GM19395 (cell line): ENCODE results near the gene GNPTAB.

ENCODE experiments used
- ATAC-seq: cut with Tn5 transposase; IDR thresholded peaks from one replicate; pipeline ENCODE4 v1.9.1; 2021; ENCODE audit warnings: mild to moderate bottlenecking, moderate library complexity; ENCODE audit not compliant: unreplicated experiment

Gene GNPTAB

GRCh38 chr12:101809208-101809607 is 21.6 kb downstream of the GNPTAB start:
- ATAC-seq = no peak

- ATAC-seq = no peak
These were observed 24.5 kb downstream of the GNPTAB start for GRCh38 chr12:101806265-101806664.

DNA sequence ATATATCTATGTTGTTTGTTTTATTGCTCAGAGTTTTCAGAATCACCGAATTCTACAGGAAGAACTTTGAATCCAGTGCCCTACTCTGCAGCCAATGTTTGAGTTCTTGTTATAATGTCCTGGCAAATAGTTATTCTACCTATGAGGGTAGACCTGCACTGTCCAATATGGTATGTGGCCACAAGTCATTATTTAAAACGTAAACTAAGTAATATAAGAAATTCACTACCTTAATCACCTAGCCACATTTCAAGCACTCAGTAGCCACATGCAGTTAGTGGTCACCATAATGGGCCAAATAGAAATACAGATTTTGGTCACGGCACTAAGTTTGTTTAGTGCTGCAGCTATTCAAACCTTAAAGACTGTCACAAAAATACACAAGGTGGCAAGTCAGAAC is 26.4 kb downstream of the GNPTAB start:
- ATAC-seq = no peak

DNA sequence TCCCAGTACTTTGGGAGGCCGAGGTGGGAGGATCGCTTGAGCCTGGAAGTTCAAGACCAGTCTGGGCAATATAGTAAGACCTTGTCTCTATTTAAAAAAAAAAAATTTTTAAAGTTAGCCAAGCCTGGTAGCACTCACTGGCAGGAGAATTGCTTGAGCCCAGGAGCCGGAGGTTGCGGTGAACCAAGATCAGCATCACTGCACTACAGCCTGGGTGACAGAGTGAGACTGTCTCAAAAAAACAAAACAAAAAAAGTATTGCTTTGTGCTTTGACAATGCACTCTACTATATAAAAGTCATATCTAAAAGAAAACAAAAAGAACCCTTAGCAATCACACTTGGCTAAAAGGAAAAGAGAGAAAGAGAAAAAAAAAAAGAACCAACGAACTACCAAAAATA is 26.8 kb downstream of the GNPTAB start:
- no peak for ATAC-seq

DNA sequence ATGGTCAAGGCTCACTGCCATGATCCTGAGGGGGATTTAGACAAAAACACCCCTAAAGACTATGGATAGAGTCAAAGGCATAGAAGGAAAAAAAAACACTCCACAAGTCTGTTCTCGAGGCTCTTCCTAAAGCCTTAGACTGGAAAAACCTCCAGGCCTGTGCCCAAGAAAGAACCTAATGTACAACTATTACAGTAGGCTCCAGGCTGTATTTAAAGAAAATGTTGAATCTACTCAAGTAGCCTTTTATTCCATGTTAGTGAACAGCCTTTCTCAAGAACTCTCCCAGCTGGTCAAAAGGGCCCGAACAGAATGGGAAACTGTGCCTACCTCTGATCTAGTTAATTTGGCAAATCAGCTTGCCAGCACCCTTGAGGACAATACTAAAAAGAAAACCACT is 28.3 kb downstream of the GNPTAB start:
- no peak for ATAC-seq

GRCh38 chr12:101799774-101800173 is 31.0 kb downstream of the GNPTAB start:
- peak; percentile 50 for ATAC-seq

DNA sequence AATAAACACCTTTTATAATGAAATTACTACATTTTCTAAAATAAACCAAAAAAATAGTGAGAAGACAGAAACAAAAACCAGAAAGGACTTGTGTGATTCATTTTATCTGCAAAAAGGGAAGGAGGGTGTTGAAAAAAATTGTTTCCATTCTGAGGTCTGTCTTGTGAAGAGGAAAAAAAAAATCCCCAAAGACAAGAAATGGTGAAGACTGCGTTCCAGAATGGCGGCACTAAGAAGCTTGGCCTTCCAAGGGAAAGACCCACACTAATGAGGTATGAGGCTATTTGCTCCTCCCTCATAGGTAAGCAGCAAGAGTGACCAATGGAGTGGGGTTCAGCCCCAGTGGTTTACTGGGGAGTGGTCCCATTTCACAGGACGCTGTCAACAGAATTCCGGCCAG is 35.0 kb downstream of the GNPTAB start:
- no peak for ATAC-seq

DNA sequence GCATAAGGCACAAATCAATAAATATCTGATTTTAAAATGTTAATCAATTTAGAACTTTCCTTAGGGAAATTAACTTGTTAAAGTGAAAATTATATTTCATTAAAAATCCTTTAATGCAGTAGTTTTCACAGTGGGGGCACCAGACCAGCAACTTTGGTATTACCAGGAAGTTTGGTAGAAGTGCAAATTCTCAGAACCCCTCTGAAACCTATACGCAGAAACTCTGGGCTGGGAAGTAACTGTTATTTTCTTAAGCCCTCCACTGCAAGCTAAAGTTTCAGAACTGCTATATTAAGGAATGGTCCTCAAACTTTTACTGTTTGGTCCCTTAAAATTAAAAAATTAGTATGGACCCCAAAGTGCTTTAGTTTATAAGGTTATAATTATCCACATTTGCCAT is 35.7 kb downstream of the GNPTAB start:
- ATAC-seq = no peak

- no peak for ATAC-seq
These were observed 36.2 kb downstream of the GNPTAB start for GRCh38 chr12:101794574-101794973.

DNA sequence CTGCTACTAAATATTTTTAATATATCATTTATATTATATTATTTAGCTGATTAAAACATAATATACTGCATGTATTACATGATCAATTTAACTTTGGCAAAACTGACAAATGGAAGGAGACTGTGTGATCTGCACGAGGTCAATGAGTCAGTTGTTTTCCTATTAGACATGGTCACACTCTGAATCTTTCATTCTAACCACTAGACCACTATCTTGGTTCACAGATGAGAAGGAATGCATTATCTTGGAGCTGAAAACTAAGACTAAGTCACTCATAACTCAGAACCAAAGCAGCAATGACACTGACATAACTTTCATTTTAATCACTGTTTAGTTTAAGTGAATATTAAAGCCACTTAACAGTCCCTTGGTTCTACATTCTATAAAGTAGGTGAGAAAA is 37.4 kb downstream of the GNPTAB start:
- ATAC-seq = peak; percentile 65

GRCh38 chr12:101792046-101792931 is 38.5 kb downstream of the GNPTAB start:
- no peak for ATAC-seq

- no peak for ATAC-seq
These were observed 41.6 kb downstream of the GNPTAB start for GRCh38 chr12:101789171-101789570.

GRCh38 chr12:101785671-101786070 is 45.1 kb downstream of the GNPTAB start:
- no peak for ATAC-seq

- no peak for ATAC-seq
These were observed 46.4 kb downstream of the GNPTAB start for GRCh38 chr12:101784376-101784775.

DNA sequence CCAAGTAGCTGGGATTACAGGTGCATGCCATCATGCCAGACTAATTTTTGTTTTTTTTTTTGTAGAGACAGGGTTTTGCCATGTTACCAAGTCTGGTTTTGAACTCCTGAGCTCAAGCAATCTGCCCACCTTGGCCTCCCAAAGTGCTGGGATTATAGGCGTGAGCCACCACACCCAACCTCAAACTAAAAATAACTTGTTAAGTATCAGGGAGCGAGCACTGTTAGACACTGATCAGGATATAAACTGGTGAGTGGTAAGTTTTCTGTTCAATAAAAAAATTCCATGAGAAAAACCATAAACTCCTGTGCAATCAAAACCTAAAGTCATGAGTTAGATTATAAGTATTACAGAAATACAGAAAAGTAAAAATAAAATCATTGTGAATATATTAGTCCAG is 46.9 kb downstream of the GNPTAB start:
- ATAC-seq = no peak

GRCh38 chr12:101783150-101783549 is 47.6 kb downstream of the GNPTAB start:
- ATAC-seq = no peak

GRCh38 chr12:101782273-101782731 is 48.5 kb downstream of the GNPTAB start:
- no peak for ATAC-seq

- no peak for ATAC-seq
These were observed 48.9 kb downstream of the GNPTAB start for GRCh38 chr12:101781834-101782233.

GRCh38 chr12:101780599-101780998 is 50.2 kb downstream of the GNPTAB start:
- ATAC-seq = no peak

GRCh38 chr12:101779626-101780025 is 51.1 kb downstream of the GNPTAB start:
- ATAC-seq = no peak

GRCh38 chr12:101779200-101779599 is 51.6 kb downstream of the GNPTAB start:
- ATAC-seq = no peak

GRCh38 chr12:101777978-101778377 is 52.8 kb downstream of the GNPTAB start:
- no peak for ATAC-seq

DNA sequence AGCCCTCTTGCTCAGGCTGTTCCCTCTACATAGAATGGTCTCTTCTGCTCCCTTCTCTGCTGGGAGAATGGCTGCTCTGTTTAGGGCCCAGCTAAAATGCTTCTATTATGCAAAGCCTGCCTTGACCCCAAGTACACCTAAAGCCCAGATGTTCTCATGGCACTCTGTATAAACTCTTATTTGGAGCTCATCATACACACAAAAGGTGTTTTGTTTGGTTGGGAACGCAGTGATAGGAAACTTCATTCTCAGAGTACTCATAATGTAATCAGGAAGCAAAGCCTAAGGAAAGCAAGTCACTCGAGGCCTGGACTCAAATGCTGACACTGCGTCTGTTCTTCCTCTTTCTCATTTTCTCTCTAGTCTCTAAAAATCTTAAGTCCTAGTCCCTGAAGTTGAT is 53.3 kb downstream of the GNPTAB start:
- ATAC-seq = no peak
